Pulmonary artery endothelial cell (primary cell): ENCODE results near the gene NRTN. TPM values are rescaled to one million over a fixed set of nuclear protein-coding genes. Genes with fewer than 3 reads are reported as not detected.

Source experiments
- DNase-seq: peaks from one replicate; pipeline ENCODE4 v3.0.0-alpha.2; 2011; ENCODE audit warnings: low read depth, low spot score
- total RNA-seq: library from RNA; depleted of rRNA; stranded (reverse); fragments of >200 nt; gene quantifications from 2 replicates; pipeline ENCODE4 v1.2.3, GENCODE V29; 2014

NRTN gene
- total RNA-seq, 1 donor from 2014 or later, result 0.13 TPM

DNA sequence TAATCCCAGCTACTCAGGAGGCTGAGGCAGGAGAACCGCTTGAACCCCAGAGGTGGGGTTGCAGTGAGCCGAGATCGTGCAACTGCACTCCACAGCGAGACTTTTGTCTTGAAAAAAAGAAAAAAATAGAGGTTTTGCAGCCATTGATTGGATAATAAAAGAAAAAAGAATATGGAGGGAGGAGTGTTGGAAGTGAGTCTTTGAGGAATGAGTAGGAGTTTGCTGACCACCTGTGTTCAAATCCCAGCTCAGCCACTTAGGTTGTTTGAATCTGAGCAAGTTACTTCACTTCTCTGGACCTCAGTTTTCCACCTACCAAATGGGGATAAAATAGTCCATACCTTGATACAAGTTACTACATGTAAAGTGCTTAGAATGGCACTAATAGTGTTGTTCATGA is 6.2 kb downstream of the NRTN start:
- no peak for DNase-seq

DNA sequence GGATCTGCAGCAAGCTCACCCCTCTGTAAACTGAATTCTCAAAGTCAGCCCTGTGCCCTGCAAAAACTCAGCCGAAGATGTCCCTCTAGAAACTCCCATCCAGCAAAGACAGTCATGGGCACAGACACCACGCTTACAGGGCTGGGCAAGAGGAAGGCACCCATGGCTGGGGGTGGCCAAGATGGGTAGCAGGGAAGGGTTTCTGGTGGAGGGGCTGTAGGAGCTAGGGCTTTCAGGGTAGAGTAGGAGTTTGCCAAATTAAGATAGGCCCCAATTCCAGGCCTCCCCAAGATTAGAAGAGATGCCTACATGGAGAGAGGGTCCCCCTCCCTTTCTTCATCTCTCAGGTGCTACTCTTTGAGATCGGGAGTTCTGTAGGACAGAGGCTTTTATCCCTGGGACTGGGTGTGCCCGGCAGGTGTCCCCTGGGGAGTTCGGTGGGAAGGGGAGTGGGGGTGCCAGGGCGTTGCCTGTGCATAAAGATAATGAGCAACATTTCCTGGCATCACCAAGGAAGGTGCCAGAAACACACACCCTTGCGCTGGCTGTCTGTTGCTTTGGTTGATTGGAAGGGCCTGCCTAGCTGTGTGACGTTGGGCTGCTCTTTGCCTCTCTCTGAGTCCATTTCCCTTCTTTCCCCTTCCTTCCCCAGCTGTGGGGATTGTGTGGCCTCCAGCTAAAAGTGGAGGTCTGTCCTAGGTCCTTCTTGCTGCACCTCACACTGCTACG is 9.4 kb downstream of the NRTN start:
- DNase-seq, result no peak

GRCh38 chr19:5814852-5815246 is 10.0 kb downstream of the NRTN start:
- no peak for DNase-seq

DNA sequence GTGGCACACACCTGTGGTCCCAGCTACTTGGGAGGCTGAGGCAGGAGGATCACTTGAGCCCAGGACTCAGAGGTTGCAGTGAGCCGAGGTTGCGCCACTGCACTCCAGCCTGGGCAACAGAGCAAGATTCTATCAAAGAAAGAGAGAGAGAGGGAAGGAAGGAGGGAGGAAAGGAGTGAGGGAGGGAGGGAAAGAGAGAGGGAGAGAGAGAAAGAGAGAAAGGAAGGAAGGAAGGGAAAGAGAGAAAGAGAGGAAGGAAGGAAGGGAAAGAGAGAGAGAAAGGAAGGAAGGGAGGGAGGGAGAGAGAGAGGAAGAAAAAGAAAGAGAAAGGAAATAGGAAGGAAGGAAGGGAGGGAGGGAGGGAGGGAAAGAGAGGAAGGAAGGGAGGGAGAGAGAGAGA is 12.4 kb downstream of the NRTN start:
- no peak for DNase-seq

GRCh38 chr19:5818594-5818993 is 13.7 kb downstream of the NRTN start:
- DNase-seq, result no peak

GRCh38 chr19:5820785-5821184 is 15.9 kb downstream of the NRTN start:
- DNase-seq, result no peak

GRCh38 chr19:5821521-5822180 is 16.8 kb downstream of the NRTN start:
- DNase-seq, result no peak

DNA sequence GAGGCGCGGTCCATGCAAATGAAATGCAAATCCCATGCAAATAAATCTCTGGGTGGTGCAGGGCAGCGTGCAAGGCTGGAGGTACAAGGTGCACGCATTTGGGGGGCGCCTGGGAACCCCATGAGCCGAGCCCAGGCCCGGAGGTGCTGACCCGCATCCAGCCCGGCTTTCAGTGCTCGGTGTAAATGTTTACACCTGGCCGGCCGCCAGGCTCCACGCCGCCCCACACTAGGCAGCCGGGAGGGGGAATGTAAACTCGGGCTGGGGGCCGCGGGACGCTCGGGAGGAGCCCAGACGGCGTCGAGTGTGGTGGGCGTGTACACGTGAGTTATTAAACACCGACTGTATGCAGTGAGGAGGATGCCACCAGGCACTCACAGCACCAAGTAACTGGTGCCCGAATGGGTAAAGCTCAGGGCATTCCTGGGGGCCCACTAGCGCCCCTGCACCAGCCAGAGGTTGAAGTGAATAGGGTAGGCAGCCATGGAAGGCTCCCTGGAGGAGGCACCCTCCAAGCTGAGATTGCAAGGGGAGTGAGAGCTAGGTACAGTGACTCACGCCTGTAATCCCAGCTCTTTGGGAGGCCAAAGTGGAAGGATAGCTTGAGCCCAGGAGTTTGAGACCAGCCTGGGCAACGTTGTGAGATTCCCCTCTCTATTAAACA is 17.4 kb downstream of the NRTN start:
- no peak for DNase-seq

DNA sequence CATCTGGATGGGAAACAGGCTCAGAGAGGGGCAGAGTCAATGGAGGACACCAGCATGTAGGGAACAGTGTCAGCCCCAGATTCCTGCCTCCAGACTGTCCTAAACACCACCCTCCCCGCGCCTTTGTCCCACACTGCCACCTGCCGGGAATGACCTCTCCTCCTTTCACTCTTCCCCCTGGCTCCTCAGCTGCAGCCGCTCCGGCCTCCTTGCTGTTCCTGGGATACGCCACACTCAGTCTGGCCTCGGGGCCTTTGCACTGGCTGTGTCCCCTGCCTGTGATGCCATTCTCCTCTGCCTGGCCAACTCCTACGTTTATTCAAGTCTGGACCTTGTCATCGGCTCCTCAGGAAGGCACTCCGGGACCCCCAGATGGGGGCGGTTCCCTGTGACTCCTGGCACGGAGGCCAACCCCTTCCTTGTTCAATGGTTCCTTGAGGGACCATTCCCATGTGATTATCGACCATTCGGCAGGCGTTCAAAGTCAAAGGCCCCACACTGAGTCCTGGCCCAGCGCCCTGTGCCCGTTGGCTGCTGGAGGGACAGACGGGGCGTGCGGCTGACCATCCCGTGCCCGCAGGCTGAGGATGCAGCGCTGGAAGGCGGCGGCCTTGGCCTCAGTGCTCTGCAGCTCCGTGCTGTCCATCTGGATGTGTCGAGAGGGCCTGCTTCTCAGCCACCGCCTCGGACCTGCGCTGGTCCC is 18.9 kb downstream of the NRTN start:
- no peak for DNase-seq

DNA sequence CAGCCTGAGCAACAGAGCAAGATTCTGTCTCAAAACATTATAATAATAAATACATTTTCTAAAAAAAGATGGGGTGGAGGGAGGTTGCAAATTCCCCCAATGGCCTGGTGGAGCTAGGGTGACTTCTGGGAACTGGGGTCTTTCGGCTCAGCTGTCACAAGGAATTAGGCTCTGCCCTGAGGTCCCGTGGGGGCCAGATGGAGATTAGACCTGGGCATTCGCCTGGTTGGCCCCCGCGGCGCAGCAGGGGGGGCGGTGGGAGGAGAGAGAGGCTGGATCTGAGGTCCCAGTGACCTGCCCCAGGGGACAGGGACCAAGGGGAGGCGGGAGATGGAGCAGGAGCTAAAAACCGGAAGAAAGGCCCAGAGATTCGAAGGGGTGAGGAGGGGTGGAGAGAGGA is 19.9 kb downstream of the NRTN start:
- DNase-seq, result no peak

GRCh38 chr19:5825178-5825577 is 20.3 kb downstream of the NRTN start:
- no peak for DNase-seq

GRCh38 chr19:5826531-5827341 is 21.9 kb downstream of the NRTN start:
- no peak for DNase-seq

- DNase-seq, result no peak
These were observed 22.5 kb downstream of the NRTN start for GRCh38 chr19:5827342-5827890.

DNA sequence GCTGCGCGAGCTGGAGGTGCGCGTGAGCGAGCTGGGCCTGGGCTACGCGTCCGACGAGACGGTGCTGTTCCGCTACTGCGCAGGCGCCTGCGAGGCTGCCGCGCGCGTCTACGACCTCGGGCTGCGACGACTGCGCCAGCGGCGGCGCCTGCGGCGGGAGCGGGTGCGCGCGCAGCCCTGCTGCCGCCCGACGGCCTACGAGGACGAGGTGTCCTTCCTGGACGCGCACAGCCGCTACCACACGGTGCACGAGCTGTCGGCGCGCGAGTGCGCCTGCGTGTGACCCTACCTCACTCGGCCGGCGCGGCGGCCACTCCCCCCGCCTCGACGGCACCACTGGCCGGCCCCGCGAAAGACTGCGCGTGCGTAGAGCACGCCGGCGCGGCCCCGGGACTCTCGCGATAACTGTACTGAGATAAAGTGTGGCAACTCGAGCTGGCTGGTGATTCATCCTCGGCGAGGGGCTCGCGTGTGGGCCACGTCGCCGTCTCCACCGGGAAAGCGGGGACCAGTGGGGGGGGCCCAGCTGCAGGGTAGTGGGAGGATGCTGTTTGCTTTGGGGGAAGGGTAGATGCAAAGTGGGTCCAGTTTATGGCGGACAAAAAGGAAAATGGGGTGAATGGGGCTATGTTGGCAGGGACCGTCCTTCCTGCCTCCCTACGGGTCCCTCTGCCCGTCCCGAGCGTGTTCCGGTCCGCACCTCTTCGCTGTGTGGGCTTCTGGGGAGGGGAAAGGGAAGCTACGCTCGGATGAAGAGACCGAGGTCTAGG is 23.2 kb downstream of the NRTN start:
- DNase-seq, result peak; percentile 46

DNA sequence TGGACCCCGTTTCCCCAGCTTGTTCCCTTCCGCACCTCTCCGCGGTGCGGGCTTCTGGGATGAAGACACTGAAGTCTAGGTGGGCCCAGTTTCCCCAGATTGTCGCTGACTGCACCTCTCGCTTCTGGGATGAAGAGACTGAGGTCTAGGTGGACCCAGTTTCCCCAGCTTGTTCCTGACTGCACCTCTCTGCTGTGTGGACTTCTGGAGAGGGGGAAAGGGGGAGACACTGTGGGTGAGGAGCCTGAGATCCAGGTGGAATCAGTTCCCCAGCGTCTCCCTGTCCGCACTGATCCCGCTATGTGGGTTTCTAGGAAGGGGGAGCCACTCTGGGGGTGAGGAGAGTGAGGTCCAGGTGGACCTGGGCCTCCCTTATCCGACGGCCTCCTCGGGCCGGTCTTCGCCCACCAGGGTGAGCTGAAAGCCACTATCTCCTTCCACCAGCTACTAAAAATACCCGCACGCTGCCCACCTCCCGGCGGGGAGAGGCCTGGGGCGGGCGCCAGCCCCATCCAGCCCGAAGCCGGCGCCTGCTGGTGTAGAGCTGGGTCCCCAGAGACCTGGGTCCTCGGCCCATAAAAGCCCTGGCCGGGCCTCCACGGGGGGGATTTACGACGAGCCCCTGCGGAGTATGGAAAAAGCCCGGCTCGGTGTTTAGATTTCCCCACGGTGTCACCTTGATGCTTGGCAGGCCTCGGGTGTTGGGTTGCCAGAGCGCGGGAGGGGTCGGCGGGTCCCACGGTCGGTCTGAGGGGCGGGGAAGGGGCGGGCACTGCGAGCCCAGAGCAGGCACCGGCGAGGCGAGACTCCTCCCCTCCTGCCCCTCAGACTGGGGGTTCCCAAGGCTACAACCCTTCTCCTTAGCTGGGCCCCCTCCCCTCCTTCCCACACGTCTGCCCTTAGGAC is 24.0 kb downstream of the NRTN start:
- no peak for DNase-seq

- no peak for DNase-seq
These were observed 24.9 kb downstream of the NRTN start for GRCh38 chr19:5829567-5830310.

DNA sequence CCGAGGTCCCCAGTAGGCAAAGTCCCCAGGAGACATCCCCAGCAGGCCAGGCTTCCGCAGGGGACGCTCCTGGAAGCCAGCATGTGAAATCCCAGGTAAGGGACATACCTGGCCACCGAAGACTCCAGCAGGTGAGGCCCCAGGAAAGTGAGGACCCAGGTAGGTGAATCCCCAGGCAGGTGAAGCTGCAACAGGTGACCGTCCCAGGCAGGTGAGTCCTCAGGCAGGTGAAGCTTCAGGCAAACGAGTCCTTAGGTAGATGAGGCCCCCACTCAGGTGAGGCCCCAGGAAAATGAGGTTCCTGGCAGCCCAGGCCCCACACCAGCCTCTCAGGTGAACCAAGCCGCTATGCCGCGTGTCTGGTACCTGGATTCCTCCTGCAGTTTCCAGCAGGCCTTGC is 26.3 kb downstream of the NRTN start:
- DNase-seq, result no peak

GRCh38 chr19:5832061-5832460 is 27.2 kb downstream of the NRTN start:
- DNase-seq, result no peak
